Measurements from ENCODE around the gene OSER1. TPM values are rescaled to one million over a fixed set of nuclear protein-coding genes. Genes with fewer than 3 reads are reported as not detected.

Gene OSER1
- total RNA-seq, 1 donor from 2014 or later: 53.2 TPM

DNA sequence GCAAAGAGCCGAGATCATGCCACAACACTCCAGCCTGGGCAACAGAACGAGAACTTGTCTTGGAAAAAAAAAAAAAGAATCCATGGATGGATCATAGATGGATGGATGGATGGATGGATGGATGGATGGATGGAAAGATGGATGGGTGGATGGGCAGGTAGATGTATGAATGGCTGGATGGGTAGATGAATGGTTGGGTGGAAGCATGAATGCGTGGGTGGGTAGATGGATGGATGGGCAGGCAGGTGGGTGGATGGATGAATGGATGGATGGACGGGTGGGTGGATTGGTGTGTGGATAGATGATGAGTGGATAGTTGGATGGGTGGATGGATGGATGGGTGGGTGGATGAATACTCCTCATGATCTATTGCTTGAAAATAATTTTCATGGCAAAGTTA lies 25.0 kb downstream of the OSER1 start:
- TF ChIP-seq, protein P1, sequence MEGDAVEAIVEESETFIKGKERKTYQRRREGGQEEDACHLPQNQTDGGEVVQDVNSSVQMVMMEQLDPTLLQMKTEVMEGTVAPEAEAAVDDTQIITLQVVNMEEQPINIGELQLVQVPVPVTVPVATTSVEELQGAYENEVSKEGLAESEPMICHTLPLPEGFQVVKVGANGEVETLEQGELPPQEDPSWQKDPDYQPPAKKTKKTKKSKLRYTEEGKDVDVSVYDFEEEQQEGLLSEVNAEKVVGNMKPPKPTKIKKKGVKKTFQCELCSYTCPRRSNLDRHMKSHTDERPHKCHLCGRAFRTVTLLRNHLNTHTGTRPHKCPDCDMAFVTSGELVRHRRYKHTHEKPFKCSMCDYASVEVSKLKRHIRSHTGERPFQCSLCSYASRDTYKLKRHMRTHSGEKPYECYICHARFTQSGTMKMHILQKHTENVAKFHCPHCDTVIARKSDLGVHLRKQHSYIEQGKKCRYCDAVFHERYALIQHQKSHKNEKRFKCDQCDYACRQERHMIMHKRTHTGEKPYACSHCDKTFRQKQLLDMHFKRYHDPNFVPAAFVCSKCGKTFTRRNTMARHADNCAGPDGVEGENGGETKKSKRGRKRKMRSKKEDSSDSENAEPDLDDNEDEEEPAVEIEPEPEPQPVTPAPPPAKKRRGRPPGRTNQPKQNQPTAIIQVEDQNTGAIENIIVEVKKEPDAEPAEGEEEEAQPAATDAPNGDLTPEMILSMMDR (IDR thresholded peaks at IDR 0.05; ENCODE audit: insufficient read depth, low read length, severe bottlenecking): no peak
- Histone ChIP-seq H3K27me3 (ENCODE audit: control insufficient read depth, insufficient read depth, low read length) (no peaks in the 10 kb centered on the region), H3K4me3 (ENCODE audit: low read depth, low read length) (no peak overlapping the region), H3K36me3 (ENCODE audit: control insufficient read depth, insufficient read depth, low read length) (no peaks in the 10 kb centered on the region)
- FAIRE-seq (no peak), DNase-seq (ENCODE audit: low read depth) (no peak)

DNA sequence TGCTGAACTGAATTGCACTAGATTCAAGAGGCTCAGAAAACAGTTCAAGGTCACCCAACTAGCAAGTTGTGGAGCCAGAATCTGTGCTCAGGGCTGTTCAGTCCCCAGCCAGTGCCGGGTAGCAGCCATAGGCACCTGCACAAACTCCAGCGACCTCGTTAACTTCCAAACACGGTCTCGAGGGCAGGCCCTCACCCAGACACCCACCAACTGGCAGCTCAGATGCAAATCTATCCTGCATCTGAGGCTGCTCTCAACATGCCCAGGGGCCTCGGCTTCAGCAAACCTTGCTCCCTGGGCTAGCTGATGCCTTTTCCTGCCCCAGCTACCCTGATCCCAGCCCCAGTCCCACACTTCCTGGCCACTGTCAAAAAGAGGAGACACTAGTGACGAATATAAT lies 27.3 kb downstream of the OSER1 start:
- Histone ChIP-seq H3K27me3 (ENCODE audit: control insufficient read depth, insufficient read depth, low read length) (no peaks in the 10 kb centered on the region), H3K36me3 (ENCODE audit: control insufficient read depth, insufficient read depth, low read length) (no peaks in the 10 kb centered on the region), H3K4me3 (ENCODE audit: low read depth, low read length) (no peak overlapping the region)
- TF ChIP-seq, protein P1 (IDR thresholded peaks at IDR 0.05; ENCODE audit: insufficient read depth, low read length, severe bottlenecking): no peak
- no peak for FAIRE-seq
- DNase-seq (ENCODE audit: low read depth): no peak

DNA sequence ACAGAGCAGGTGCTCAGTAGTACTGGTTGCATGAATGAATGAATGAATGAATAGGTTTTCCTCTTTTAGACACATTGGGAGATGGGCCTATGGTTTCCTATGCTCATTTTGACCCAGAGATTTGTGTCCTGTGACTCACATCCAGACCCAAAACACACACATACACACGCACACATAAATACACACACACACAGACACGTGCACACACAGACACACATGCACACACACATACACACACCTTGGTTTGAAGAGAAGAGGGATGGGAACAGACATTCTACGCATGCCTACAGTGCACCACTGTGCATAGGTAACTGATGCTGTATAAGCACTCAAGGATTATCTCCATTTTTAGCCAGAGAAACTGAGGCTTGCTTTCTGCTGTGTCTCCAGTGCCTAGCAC lies 27.7 kb downstream of the OSER1 start:
- DNase-seq (ENCODE audit: low read depth) (no peak), FAIRE-seq (no peak)
- H3K36me3 ChIP-seq (ENCODE audit: control insufficient read depth, insufficient read depth, low read length): no peaks in the 10 kb centered on the region
- no peaks in the 10 kb centered on the region for H3K27me3 ChIP-seq (ENCODE audit: control insufficient read depth, insufficient read depth, low read length)
- no peak overlapping the region for H3K4me3 ChIP-seq (ENCODE audit: low read depth, low read length)
- TF ChIP-seq, protein P1 (IDR thresholded peaks at IDR 0.05; ENCODE audit: insufficient read depth, low read length, severe bottlenecking): no peak

DNA sequence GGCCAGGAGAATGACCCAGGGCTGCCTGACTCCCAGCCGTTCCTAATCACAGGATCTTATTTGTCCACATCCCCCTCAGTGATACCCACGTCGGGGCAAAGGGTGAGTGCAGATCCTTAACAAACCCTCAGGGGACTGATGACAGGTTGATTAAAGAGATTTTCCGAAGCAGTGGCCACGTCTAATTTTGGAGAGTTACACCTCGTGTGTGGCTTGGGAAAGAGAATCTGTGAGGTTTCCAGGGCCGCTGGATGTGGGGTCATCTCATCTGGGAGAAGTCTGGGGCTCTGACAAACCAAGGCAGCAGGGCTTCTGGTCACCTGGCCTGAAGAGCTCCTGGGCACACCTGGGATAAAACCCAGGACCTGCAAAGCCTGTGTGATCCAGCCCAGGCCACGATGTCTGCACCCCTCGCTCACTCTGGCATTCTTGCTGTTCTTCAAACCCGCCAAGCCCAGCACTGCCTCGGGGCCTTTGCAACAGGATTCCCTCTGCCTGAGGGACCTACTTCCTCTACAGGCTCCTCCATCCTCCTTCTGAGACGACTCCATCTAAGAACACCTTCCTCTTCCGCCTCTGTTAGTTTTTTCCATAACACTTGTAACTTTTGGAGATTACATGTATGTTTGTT lies 28.3 kb downstream of the OSER1 start:
- Histone ChIP-seq H3K4me3 (ENCODE audit: low read depth, low read length) (no peak overlapping the region), H3K36me3 (ENCODE audit: control insufficient read depth, insufficient read depth, low read length) (no peaks in the 10 kb centered on the region), H3K27me3 (ENCODE audit: control insufficient read depth, insufficient read depth, low read length) (no peaks in the 10 kb centered on the region)
- FAIRE-seq: no peak
- DNase-seq (ENCODE audit: low read depth): no peak
- TF ChIP-seq, protein P1 (IDR thresholded peaks at IDR 0.05; ENCODE audit: insufficient read depth, low read length, severe bottlenecking): no peak

DNA sequence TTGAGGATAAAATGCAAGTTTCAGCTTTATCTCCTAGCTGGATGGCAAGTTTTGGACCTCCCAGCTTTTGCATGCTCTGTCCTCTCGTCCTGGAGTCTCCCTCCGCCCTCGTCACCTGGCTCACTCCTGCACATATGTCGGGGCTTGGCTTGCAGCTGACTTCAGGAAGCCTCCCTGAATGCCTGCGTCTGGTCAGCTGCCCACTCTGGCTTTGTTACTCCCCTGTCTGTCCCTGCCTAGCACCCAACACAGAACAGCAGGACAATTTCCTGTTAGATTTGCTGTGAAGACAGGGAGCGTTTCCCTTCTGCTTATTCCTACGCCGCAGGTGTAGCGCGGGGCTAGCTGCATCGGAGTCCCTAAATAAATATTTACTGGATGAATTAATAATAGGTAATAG lies 29.0 kb downstream of the OSER1 start:
- Histone ChIP-seq H3K27me3 (ENCODE audit: control insufficient read depth, insufficient read depth, low read length) (no peaks in the 10 kb centered on the region), H3K36me3 (ENCODE audit: control insufficient read depth, insufficient read depth, low read length) (no peaks in the 10 kb centered on the region), H3K4me3 (ENCODE audit: low read depth, low read length) (no peak overlapping the region)
- TF ChIP-seq, protein P1 (IDR thresholded peaks at IDR 0.05; ENCODE audit: insufficient read depth, low read length, severe bottlenecking): no peak
- no peak for DNase-seq (ENCODE audit: low read depth)
- FAIRE-seq: no peak

DNA sequence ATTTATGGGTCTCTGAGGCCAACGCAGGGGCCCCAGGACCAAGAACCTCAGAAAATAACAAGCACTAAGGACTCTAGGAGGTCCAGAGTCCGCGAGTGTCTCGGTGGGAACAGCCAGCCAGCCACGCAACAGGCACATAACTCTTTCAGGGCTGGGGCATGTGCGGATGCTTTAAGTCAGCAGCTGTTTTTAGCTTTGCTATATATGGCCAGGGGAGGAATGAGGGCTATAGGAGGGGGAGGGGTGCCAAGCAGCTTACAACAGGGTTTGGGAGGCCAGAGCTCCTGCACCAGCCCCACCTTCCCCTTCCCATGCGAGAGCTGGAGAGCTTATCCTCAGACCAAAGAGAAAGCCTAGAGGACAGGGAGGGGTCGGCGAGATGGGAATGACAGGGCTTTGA lies 29.8 kb downstream of the OSER1 start:
- Histone ChIP-seq H3K4me3 (ENCODE audit: low read depth, low read length) (no peak overlapping the region), H3K27me3 (ENCODE audit: control insufficient read depth, insufficient read depth, low read length) (no peaks in the 10 kb centered on the region), H3K36me3 (ENCODE audit: control insufficient read depth, insufficient read depth, low read length) (no peaks in the 10 kb centered on the region)
- DNase-seq (ENCODE audit: low read depth): no peak
- no peak for FAIRE-seq
- TF ChIP-seq, protein P1 (IDR thresholded peaks at IDR 0.05; ENCODE audit: insufficient read depth, low read length, severe bottlenecking): no peak

Data from bronchial epithelial cell (primary cell).